Osteocyte (in vitro differentiated cells): ENCODE data around the gene RAP1GAP. TPM values are rescaled to one million over a fixed set of nuclear protein-coding genes. Genes with fewer than 3 reads are reported as not detected.

ENCODE experiments used
- DNase-seq: peaks from one replicate; pipeline ENCODE4 v3.0.0; 2021; ENCODE audit warnings: mixed read lengths; ENCODE audit not compliant: unreplicated experiment; ENCODE audit errors: extremely low spot score
- H3K27ac Mint-ChIP-seq: one replicate; pipeline ENCODE4 v1.8.0; 2021; ENCODE audit warnings: mild to moderate bottlenecking, mixed read lengths; ENCODE audit not compliant: unreplicated experiment
- H3K27me3 Mint-ChIP-seq: one replicate; pipeline ENCODE4 v1.8.0; 2021; ENCODE audit warnings: mixed read lengths; ENCODE audit not compliant: unreplicated experiment
- H3K36me3 Mint-ChIP-seq: one replicate; pipeline ENCODE4 v1.8.0; 2021; ENCODE audit warnings: mixed read lengths; ENCODE audit not compliant: unreplicated experiment
- H3K4me1 Mint-ChIP-seq: one replicate; pipeline ENCODE4 v1.8.0; 2021; ENCODE audit warnings: mixed read lengths; ENCODE audit not compliant: unreplicated experiment
- H3K4me3 Mint-ChIP-seq: one replicate; pipeline ENCODE4 v1.8.0; 2021; ENCODE audit warnings: mild to moderate bottlenecking, moderate library complexity, mixed read lengths; ENCODE audit not compliant: unreplicated experiment
- H3K9me3 Mint-ChIP-seq: one replicate; pipeline ENCODE4 v1.8.0; 2021; ENCODE audit warnings: mixed read lengths; ENCODE audit not compliant: unreplicated experiment
- total RNA-seq: library from RNA; stranded (reverse); gene quantifications from 2 replicates; pipeline ENCODE4 v1.2.1, GENCODE V29; 2021
- TF ChIP-seq, protein P1 (sequence below): fragments of 200-600 bp; sonication (generic); IDR thresholded peaks from 2 replicates; pipeline ENCODE4 v1.5.0; 2021; ENCODE audit warnings: antibody characterized with exemption, mild to moderate bottlenecking, moderate library complexity

Gene RAP1GAP
- total RNA-seq, 1 donor from 2014 or later, result 3.5 TPM

DNA sequence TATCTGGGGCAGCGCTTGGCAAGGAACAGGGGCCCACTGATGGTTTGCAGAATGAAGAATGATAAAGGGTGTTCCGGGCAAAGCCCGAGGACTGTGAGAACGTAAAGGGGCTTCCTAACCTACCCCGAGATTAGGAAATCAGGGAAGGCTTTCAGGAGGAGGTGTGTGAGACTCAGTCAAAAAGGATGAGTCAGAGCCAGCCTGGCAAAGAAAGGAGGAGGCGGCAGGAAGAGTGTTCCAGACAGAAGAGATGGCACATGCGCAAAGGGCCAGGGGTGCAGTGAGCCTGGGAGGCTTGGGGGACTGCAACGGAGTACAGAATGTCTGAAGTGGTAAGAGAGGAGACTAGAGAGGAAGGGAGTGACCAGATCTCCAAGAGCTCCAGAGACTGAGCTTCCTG lies 70.3 kb downstream of the RAP1GAP start:
- TF ChIP-seq, protein P1, sequence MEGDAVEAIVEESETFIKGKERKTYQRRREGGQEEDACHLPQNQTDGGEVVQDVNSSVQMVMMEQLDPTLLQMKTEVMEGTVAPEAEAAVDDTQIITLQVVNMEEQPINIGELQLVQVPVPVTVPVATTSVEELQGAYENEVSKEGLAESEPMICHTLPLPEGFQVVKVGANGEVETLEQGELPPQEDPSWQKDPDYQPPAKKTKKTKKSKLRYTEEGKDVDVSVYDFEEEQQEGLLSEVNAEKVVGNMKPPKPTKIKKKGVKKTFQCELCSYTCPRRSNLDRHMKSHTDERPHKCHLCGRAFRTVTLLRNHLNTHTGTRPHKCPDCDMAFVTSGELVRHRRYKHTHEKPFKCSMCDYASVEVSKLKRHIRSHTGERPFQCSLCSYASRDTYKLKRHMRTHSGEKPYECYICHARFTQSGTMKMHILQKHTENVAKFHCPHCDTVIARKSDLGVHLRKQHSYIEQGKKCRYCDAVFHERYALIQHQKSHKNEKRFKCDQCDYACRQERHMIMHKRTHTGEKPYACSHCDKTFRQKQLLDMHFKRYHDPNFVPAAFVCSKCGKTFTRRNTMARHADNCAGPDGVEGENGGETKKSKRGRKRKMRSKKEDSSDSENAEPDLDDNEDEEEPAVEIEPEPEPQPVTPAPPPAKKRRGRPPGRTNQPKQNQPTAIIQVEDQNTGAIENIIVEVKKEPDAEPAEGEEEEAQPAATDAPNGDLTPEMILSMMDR, result no peak
- H3K36me3 Mint-ChIP-seq, result no peaks in the 10 kb centered on the region

DNA sequence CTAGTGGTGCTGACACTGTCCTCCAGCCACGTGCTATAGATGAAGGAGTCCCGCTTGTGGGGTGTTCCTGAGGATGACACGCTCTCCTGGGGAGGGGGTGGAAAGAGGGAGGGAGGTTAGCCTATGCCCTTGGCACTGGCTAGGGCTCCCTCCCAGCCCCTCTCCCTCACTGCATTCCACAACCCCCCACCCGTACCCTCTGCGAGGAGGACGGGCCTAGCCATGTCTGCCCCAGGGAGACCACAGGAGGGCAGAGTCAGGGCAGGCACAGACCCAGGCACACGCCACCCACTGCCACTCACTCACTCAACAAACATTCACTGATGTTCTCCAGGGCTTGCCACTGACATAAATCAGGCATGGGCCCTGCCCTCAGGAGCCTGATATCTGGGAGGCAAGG lies 70.7 kb downstream of the RAP1GAP start:
- no peak for DNase-seq
- TF ChIP-seq, protein P1, result no peak
- peaks cover 11% of the 10 kb centered on the region for H3K27me3 Mint-ChIP-seq
- H3K4me1 Mint-ChIP-seq, result peaks cover 10% of the 10 kb centered on the region
- no peak overlapping the region for H3K4me3 Mint-ChIP-seq
- H3K36me3 Mint-ChIP-seq, result no peaks in the 10 kb centered on the region
- no peaks in the 10 kb centered on the region for H3K9me3 Mint-ChIP-seq
- no peak overlapping the region for H3K27ac Mint-ChIP-seq

More for the DNA sequence above, 70.3 kb downstream of the RAP1GAP start:
- DNase-seq, result no peak
- Mint-ChIP-seq H3K9me3 (no peaks in the 10 kb centered on the region), H3K27ac (no peak overlapping the region), H3K4me3 (no peak overlapping the region), H3K4me1 (peaks cover 10% of the 10 kb centered on the region), H3K27me3 (peaks cover 11% of the 10 kb centered on the region)

DNA sequence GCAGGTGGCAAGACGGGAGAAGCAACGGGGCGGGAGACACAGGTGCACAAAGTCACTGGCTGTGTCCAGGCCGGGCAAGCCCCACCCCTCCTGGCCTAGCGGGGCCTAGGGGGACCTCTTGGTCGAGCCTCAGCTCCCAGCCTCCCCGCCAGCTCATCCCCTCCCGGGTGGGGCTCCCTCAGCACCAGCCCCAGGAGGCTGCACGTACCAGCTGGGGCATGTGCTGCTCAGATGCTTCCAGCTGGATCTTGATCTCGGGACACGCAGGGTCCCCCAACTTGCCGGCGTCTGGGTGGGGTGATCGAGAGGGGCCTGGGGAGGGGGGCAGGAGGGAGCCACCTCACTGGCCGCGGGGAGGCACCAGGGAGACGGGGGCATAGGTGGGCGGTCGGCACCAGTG lies 71.4 kb downstream of the RAP1GAP start:
- peaks cover 10% of the 10 kb centered on the region for H3K4me1 Mint-ChIP-seq
- no peaks in the 10 kb centered on the region for H3K9me3 Mint-ChIP-seq
- DNase-seq, result no peak
- TF ChIP-seq, protein P1, result no peak
- no peak overlapping the region for H3K4me3 Mint-ChIP-seq
- H3K36me3 Mint-ChIP-seq, result no peaks in the 10 kb centered on the region
- H3K27me3 Mint-ChIP-seq, result peaks cover 11% of the 10 kb centered on the region
- no peak overlapping the region for H3K27ac Mint-ChIP-seq

DNA sequence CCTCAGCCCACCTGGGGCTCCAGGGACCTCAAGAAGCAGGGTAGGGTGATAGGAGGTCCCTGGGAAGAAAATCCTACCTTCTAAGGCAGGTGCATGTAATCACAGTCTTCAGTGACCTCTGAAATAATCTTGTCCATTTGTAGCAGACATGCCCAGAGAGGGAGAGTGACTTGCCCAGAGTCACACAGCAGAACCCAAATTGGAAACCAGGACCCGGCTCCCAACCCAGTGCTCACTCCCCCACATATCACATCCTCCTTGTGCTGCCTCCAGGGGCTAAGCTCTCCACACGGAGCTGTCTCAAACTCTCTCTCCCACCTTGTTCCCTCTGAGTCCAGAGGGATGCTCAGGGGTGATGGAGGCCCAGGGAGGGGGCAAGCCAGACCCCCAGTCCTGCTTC lies 72.5 kb downstream of the RAP1GAP start:
- no peaks in the 10 kb centered on the region for H3K9me3 Mint-ChIP-seq
- peaks cover 11% of the 10 kb centered on the region for H3K27me3 Mint-ChIP-seq
- peaks cover 10% of the 10 kb centered on the region for H3K4me1 Mint-ChIP-seq
- H3K27ac Mint-ChIP-seq, result no peak overlapping the region
- H3K4me3 Mint-ChIP-seq, result no peak overlapping the region
- TF ChIP-seq, protein P1, result no peak
- DNase-seq, result no peak
- no peaks in the 10 kb centered on the region for H3K36me3 Mint-ChIP-seq

DNA sequence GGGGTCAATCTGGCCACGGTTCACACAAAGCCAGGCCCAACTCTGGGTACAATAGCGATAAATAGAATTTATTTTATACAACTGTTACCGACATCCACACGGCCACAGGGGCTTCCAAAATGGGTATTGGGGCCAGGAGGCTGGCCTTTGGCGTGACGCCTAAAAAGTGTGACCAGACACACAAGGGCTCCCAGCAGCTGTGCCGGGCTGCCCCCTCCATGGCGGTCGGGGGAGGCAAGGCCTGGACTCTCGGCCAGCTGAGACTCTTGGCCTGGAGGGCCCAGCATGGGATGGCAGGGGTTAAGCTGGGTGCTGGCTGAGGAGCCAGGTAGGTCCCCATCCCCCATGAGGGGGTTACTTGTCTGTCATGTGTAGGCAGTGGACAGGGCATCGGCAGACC lies 73.0 kb downstream of the RAP1GAP start:
- Mint-ChIP-seq H3K4me1 (peaks cover 10% of the 10 kb centered on the region), H3K36me3 (no peaks in the 10 kb centered on the region), H3K9me3 (no peaks in the 10 kb centered on the region)

More for the DNA sequence above, 73.0 kb downstream of the RAP1GAP start:
- Mint-ChIP-seq H3K27me3 (peaks cover 11% of the 10 kb centered on the region), H3K4me3 (no peak overlapping the region), H3K27ac (no peak overlapping the region)
- TF ChIP-seq, protein P1, result no peak
- DNase-seq, result no peak
